GM18517 (cell line): ENCODE measurements around the gene DDX3Y.

Experiments used
- ATAC-seq: cut with Tn5 transposase; IDR thresholded peaks from one replicate; pipeline ENCODE4 v1.9.1; 2021; ENCODE audit warnings: mild to moderate bottlenecking, moderate library complexity; ENCODE audit not compliant: unreplicated experiment

DDX3Y gene

GRCh38 chrY:12904618-12905516, at the start of gene DDX3Y:
Gene DDX3Y (plus strand): TSS chrY:12904868. CDS start chrY:12904937, 69 bp downstream.
- no peak for ATAC-seq

GRCh38 chrY:12855791-12856275, 48.8 kb upstream of the DDX3Y start:
- no peak for ATAC-seq

GRCh38 chrY:12867960-12868359, 36.7 kb upstream of the DDX3Y start:
- ATAC-seq = no peak

GRCh38 chrY:12896973-12897372, 7.7 kb upstream of the DDX3Y start:
- ATAC-seq = no peak

- ATAC-seq = no peak
Measured at GRCh38 chrY:12898604-12899003, 6.1 kb upstream of the DDX3Y start.

GRCh38 chrY:12905517-12905872, 827 bp downstream of the DDX3Y start:
- ATAC-seq = no peak

- ATAC-seq = no peak
Measured at GRCh38 chrY:12905895-12906294, 1.2 kb downstream of the DDX3Y start.

- no peak for ATAC-seq
Measured at GRCh38 chrY:12913541-12913940, 8.9 kb downstream of the DDX3Y start.

GRCh38 chrY:12928043-12928442, 23.4 kb downstream of the DDX3Y start:
- ATAC-seq = no peak

- no peak for ATAC-seq
Measured at GRCh38 chrY:12941725-12942687, 37.3 kb downstream of the DDX3Y start.
